Esophagus squamous epithelium (tissue), 5 donors: ENCODE measurements around the gene CEP164. TPM values are rescaled to one million over a fixed set of nuclear protein-coding genes. Genes with fewer than 3 reads are reported as not detected.

Experiments
- DNase-seq: peaks from one replicate; lab custom pipeline; 2025; lab: John Stamatoyannopoulos, UW
- H3K27ac ChIP-seq, 4 donors: fragments of 200-600 bp; sonication (generic); one replicate each; pipeline ENCODE4 v1.5.1; 2016 to 2019; ENCODE audit warnings: mild to moderate bottlenecking in 1 of 4
- H3K27me3 ChIP-seq, 4 donors: fragments of 200-600 bp; sonication (generic); 1 replicate in 3 of 4; 2 replicates in 1 of 4; pipeline versions ENCODE4 v1.5.1 to v1.6.0; 2017 to 2021; ENCODE audit warnings: antibody characterized with exemption in 1 of 4
- H3K36me3 ChIP-seq, 3 donors: fragments of 200-600 bp; sonication (generic); one replicate each; pipeline ENCODE4 v1.5.1; 2016 to 2019
- H3K4me1 ChIP-seq, 3 donors: fragments of 200-600 bp; sonication (generic); one replicate each; pipeline ENCODE4 v1.5.1; 2017 to 2019
- H3K4me3 ChIP-seq, 4 donors: fragments of 200-600 bp; sonication (generic); 1 replicate in 3 of 4; 2 replicates in 1 of 4; pipeline ENCODE4 v1.5.1; 2016 to 2019; ENCODE audit warnings: mild to moderate bottlenecking in 2 of 4, moderate library complexity in 1 of 4
- H3K9me3 ChIP-seq, 3 donors: fragments of 200-600 bp; sonication (generic); one replicate each; pipeline ENCODE4 v1.5.1; 2016 to 2019
- CTCF ChIP-seq, 6 experiments: fragments of 450-650 bp in 4 of 6; fragments of 200-600 bp in 2 of 6; sonication (generic) in 2 of 6; IDR thresholded peaks; one replicate each; pipeline ENCODE4 v1.5.1; 2016 to 2019; ENCODE audit warnings: antibody characterized with exemption in 6 of 6, mild to moderate bottlenecking in 4 of 6, moderate library complexity in 4 of 6
- POLR2A ChIP-seq, 4 donors: fragments of 450-650 bp; IDR thresholded peaks; one replicate each; pipeline ENCODE4 v1.6.1; 2017; ENCODE audit warnings: antibody characterized with exemption in 4 of 4, mild to moderate bottlenecking in 4 of 4, moderate library complexity in 3 of 4
- WGBS, 2 donors: methylation state at CpG; one replicate each; pipeline ENCODE4 v1.1.5; 2018; 5-methylcytosine and 5-hydroxymethylcytosine counted together
- intact Hi-C: fragments of 100-400 bp; cut with DNase I; formaldehyde crosslinking; loops from one replicate; pipeline ENCODE4 v1.15.0; 2022
- total RNA-seq, 4 donors: library from RNA; depleted of rRNA; stranded (reverse); fragments of >200 nt; gene quantifications; one replicate each; pipeline ENCODE4 v1.1.0, GENCODE V29; 2016
- donor health status: DM: yes; HTN: yes; CAD: no.

Gene CEP164
- total RNA-seq, 4 donors from 2014 or later: 7.3 to 20.0 (median 13.0) TPM

- Histone ChIP-seq H3K27ac (no peak overlapping the region), H3K36me3 (peaks cover 8 to 52% (median 12%) of the 10 kb centered on the region in 3 donors), H3K4me1 (no peaks in the 10 kb centered on the region), H3K27me3 (no peaks in the 10 kb centered on the region), H3K9me3 (no peaks in the 10 kb centered on the region), H3K4me3 (no peak overlapping the region)
- intact Hi-C loops: no loop called here
- WGBS, 2 donors: 86 to 93% methylated on average over 8 of the region's 8 CpGs
- TF ChIP-seq POLR2A (IDR thresholded peaks at IDR 0.05) (no peak), CTCF (IDR thresholded peaks at IDR 0.05) (no peak)
- no peak for DNase-seq
Measured at GRCh38 chr11:117412653-117413275, 85.1 kb downstream of the CEP164 start.

GRCh38 chr11:117413616-117414015 is 86.0 kb downstream of the CEP164 start:
- TF ChIP-seq CTCF (IDR thresholded peaks at IDR 0.05) (no peak), POLR2A (IDR thresholded peaks at IDR 0.05) (no peak)
- intact Hi-C loops: no loop called here
- H3K27me3 ChIP-seq: peaks cover 0 to 7% (median 0%) of the 10 kb centered on the region in 4 donors
- peaks cover 5 to 43% (median 8%) of the 10 kb centered on the region in 3 donors for H3K36me3 ChIP-seq
- H3K27ac ChIP-seq: no peak overlapping the region
- H3K4me3 ChIP-seq: no peak overlapping the region
- H3K9me3 ChIP-seq: no peaks in the 10 kb centered on the region
- 93 to 99% methylated on average over 7 of the region's 7 CpGs for WGBS, 2 donors
- no peaks in the 10 kb centered on the region for H3K4me1 ChIP-seq
- DNase-seq: no peak

- H3K4me3 ChIP-seq: no peak overlapping the region
- 76 to 83% methylated on average over 2 to 6 of the region's 6 CpGs for WGBS, 2 donors
- H3K9me3 ChIP-seq: no peaks in the 10 kb centered on the region
- intact Hi-C loops: no loop called here
- TF ChIP-seq CTCF (IDR thresholded peaks at IDR 0.05) (no peak), POLR2A (IDR thresholded peaks at IDR 0.05) (no peak)
- no peak overlapping the region for H3K27ac ChIP-seq
- no peak for DNase-seq
- H3K36me3 ChIP-seq: peaks cover 0 to 32% (median 2%) of the 10 kb centered on the region in 3 donors
- peaks cover 0 to 13% (median 0%) of the 10 kb centered on the region in 4 donors for H3K27me3 ChIP-seq
- no peaks in the 10 kb centered on the region for H3K4me1 ChIP-seq
Measured at GRCh38 chr11:117414724-117415123, 87.1 kb downstream of the CEP164 start.

GRCh38 chr11:117415358-117415896 is 87.8 kb downstream of the CEP164 start:
- Histone ChIP-seq H3K9me3 (no peaks in the 10 kb centered on the region), H3K27ac (no peak overlapping the region), H3K4me1 (no peaks in the 10 kb centered on the region), H3K4me3 (no peak overlapping the region), H3K36me3 (peaks cover 0 to 25% (median 0%) of the 10 kb centered on the region in 3 donors), H3K27me3 (peaks cover 0 to 20% (median 0%) of the 10 kb centered on the region in 4 donors)
- no peak for TF ChIP-seq CTCF (IDR thresholded peaks at IDR 0.05)
- no peak for TF ChIP-seq POLR2A (IDR thresholded peaks at IDR 0.05)
- 66 to 67% methylated on average over 6 of the region's 8 CpGs for WGBS, 2 donors
- no peak for DNase-seq
- intact Hi-C loops: no loop called here

- Histone ChIP-seq H3K9me3 (no peaks in the 10 kb centered on the region), H3K4me3 (no peak overlapping the region), H3K27ac (no peak overlapping the region), H3K27me3 (peaks cover 0 to 27% (median 0%) of the 10 kb centered on the region in 4 donors), H3K36me3 (peaks cover 0 to 6% (median 0%) of the 10 kb centered on the region in 3 donors), H3K4me1 (no peaks in the 10 kb centered on the region)
- 40 to 52% methylated on average over 1 to 6 of the region's 6 CpGs for WGBS, 2 donors
- intact Hi-C loops: no loop called here
- no peak for TF ChIP-seq CTCF (IDR thresholded peaks at IDR 0.05)
- no peak for TF ChIP-seq POLR2A (IDR thresholded peaks at IDR 0.05)
- no peak for DNase-seq
Measured at GRCh38 chr11:117417342-117417741, 89.7 kb downstream of the CEP164 start.
